ENCODE results near the gene TRAPPC10. TPM values are rescaled to one million over a fixed set of nuclear protein-coding genes. Genes with fewer than 3 reads are reported as not detected.

Gene TRAPPC10
- total RNA-seq, 4 donors from 2014 or later = 3.8 to 45.2 (median 22.9) TPM

DNA sequence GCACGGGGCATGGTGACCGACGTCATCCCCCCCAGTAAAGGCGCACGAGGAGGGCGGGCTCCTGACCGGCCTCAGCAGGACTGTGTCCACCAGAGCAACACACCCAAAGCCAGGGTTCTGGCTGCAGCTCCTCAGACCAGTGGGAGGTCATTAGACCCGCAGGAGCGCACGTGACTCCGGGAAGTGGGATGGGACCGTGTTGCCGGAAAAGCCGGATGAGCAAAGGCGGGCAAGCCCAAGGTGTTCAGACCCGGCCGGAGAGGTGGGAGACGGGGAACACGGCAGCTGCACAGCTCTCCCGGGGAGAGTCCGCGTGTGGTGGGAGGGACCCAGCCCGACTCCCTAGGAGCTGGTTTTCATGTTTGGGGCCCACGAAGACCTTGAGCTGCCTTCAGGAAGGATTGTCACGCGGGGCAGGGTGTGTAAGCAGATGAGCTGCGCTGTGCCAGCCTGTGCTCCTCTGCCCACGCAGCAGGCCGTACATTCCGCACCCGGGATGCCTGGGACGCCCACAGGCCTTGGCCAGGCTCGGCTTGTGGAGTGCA lies 20.6 kb upstream of the TRAPPC10 start:
- no peaks in the 10 kb centered on the region for H3K9me3 ChIP-seq
- H3K4me1 ChIP-seq = no peaks in the 10 kb centered on the region
- no peak for DNase-seq
- H3K27ac ChIP-seq = no peak overlapping the region
- intact Hi-C loops (cut with DNase I; ENCODE audit: low total_unique reads) = no loop called here
- no peak for TF ChIP-seq POLR2A (IDR thresholded peaks at IDR 0.05)
- no peaks in the 10 kb centered on the region for H3K36me3 ChIP-seq
- H3K4me3 ChIP-seq = peak overlapping the region in 1 of 2 donors; percentile 4
- H3K27me3 ChIP-seq = no peaks in the 10 kb centered on the region

DNA sequence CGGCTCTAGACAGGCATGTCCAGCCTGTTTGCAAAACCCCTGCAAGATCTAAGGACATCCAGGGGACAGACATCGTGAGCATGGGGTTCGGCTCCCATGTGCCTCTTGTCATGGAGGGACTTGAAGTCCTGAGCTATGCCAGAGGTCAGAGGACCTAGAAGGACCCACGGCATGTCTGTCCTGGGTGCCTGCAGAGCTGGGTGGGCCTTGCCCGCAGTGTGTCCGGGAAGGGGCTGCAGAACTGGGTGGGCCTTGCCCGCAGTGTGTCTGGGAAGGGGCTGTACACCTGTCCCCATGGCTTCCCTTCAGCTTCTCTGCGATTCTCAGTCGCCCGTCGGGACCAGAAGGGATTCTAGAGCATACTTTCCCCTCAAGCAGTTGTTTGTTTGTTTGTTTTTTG lies 20.0 kb upstream of the TRAPPC10 start:
- H3K27ac ChIP-seq = no peak overlapping the region
- DNase-seq = no peak
- no peaks in the 10 kb centered on the region for H3K4me1 ChIP-seq
- H3K36me3 ChIP-seq = no peaks in the 10 kb centered on the region
- no peak for TF ChIP-seq CTCF (IDR thresholded peaks at IDR 0.05)
- TF ChIP-seq POLR2A (IDR thresholded peaks at IDR 0.05) = no peak
- no peaks in the 10 kb centered on the region for H3K9me3 ChIP-seq
- intact Hi-C loops (cut with DNase I; ENCODE audit: low total_unique reads) = no loop called here
- H3K27me3 ChIP-seq = no peaks in the 10 kb centered on the region
- H3K4me3 ChIP-seq = no peak overlapping the region

- Histone ChIP-seq H3K4me1 (no peaks in the 10 kb centered on the region), H3K9me3 (no peaks in the 10 kb centered on the region), H3K36me3 (no peaks in the 10 kb centered on the region), H3K27me3 (no peaks in the 10 kb centered on the region), H3K27ac (no peak overlapping the region), H3K4me3 (no peak overlapping the region)
- TF ChIP-seq POLR2A (IDR thresholded peaks at IDR 0.05) = no peak
- TF ChIP-seq CTCF (IDR thresholded peaks at IDR 0.05) = no peak
- no peak for DNase-seq
- intact Hi-C loops (cut with DNase I; ENCODE audit: low total_unique reads) = no loop called here
Observed at GRCh38 chr21:43993420-43993934, 18.6 kb upstream of the TRAPPC10 start.

DNA sequence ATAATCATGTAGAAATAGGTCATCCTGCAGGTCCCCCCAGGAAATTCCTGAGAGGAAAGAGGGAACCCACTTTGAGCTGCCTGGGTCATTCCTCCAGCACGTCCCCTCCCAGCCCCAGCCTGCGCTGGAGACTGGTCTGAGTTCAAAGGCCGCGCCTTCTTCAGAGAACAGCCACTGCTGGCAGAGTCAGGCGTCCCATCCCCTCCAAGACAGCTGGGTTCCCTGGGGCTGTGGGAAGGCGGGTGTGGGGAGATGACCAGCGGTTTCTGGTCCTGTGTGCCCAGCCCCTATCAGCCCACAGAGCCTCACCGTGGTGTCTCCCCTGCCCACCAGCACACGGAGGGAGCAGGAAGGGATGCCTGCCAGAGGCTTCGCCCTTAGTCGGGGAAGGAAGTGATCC lies 18.0 kb upstream of the TRAPPC10 start:
- no peaks in the 10 kb centered on the region for H3K4me1 ChIP-seq
- no peak overlapping the region for H3K27ac ChIP-seq
- no peaks in the 10 kb centered on the region for H3K27me3 ChIP-seq
- H3K36me3 ChIP-seq = no peaks in the 10 kb centered on the region
- H3K9me3 ChIP-seq = no peaks in the 10 kb centered on the region
- DNase-seq = no peak
- intact Hi-C loops (cut with DNase I; ENCODE audit: low total_unique reads) = no loop called here
- TF ChIP-seq CTCF (IDR thresholded peaks at IDR 0.05) = no peak
- TF ChIP-seq POLR2A (IDR thresholded peaks at IDR 0.05) = no peak
- H3K4me3 ChIP-seq = no peak overlapping the region

DNA sequence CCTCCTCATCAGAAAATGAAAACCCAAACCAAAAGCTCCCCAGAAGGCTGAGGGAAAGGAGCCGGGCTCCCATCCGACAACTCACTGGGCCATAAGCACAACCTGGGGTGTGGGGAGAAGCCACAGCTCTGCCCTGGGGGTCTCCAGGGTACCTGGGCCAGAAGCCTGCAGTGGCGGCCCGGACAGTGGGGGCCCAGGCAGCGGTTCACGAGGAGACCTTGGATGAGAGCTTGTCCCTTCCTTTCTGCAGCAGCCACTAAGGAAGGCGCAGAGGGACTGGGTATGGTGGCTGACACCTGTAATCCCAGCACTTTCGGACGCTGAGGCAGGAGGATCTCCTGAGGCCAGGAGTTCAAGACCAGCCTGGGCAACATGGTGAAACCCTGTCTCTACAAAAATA lies 17.5 kb upstream of the TRAPPC10 start:
- Histone ChIP-seq H3K27ac (no peak overlapping the region), H3K4me3 (no peak overlapping the region), H3K9me3 (no peaks in the 10 kb centered on the region), H3K27me3 (no peaks in the 10 kb centered on the region), H3K36me3 (no peaks in the 10 kb centered on the region), H3K4me1 (no peaks in the 10 kb centered on the region)
- TF ChIP-seq POLR2A (IDR thresholded peaks at IDR 0.05) (no peak), CTCF (IDR thresholded peaks at IDR 0.05) (no peak)
- intact Hi-C loops (cut with DNase I; ENCODE audit: low total_unique reads) = no loop called here
- DNase-seq = no peak

All from uterus (tissue), 4 donors.